Keratinocyte (primary cell): ENCODE results near the gene MYOZ3. TPM values are rescaled to one million over a fixed set of nuclear protein-coding genes. Genes with fewer than 3 reads are reported as not detected.

Experiments
- DNase-seq: peaks from one replicate; pipeline ENCODE4 v3.0.0-alpha.2; 2011; ENCODE audit warnings: low read depth, missing footprints, low spot score
- FAIRE-seq: peaks from 2 replicates; lab custom pipeline; 2011; peaks lifted over from hg19 to GRCh38; lab: Jason Lieb, UNC
- H2AFZ ChIP-seq: 2 replicates; pipeline ENCODE4 v1.6.0; 2012; ENCODE audit warnings: low read length, control low read depth, inconsistent platforms; ENCODE audit not compliant: control insufficient read depth
- H3K27ac ChIP-seq: 2 replicates; pipeline ENCODE4 v1.5.1; 2011; ENCODE audit warnings: low read length; ENCODE audit not compliant: control insufficient read depth, insufficient read depth
- H3K27me3 ChIP-seq: 3 replicates; pipeline ENCODE4 v1.6.0; 2011; ENCODE audit warnings: low read length; ENCODE audit not compliant: control insufficient read depth, insufficient read depth; ENCODE audit errors: extremely low read depth
- H3K36me3 ChIP-seq, 2 experiments: 2 replicates in 1 of 2; 3 replicates in 1 of 2; pipeline ENCODE4 v1.5.1; 2011; ENCODE audit warnings: low read length in 2 of 2, mild to moderate bottlenecking in 1 of 2; ENCODE audit not compliant: control insufficient read depth in 2 of 2, insufficient read depth in 2 of 2; ENCODE audit errors: extremely low read depth in 1 of 2
- H3K4me1 ChIP-seq: 3 replicates; pipeline ENCODE4 v1.5.1; 2011; ENCODE audit warnings: low read length; ENCODE audit not compliant: control insufficient read depth, insufficient read depth; ENCODE audit errors: extremely low read depth
- H3K4me2 ChIP-seq: 3 replicates; pipeline ENCODE4 v1.6.0; 2011; ENCODE audit warnings: low read depth, low read length; ENCODE audit not compliant: control insufficient read depth, insufficient read depth; ENCODE audit errors: extremely low read depth
- H3K4me3 ChIP-seq, 3 experiments: fragments of 200-600 bp in 1 of 3; sonication (generic) in 1 of 3; 2 replicates in 2 of 3; 3 replicates in 1 of 3; pipeline ENCODE4 v1.5.1; 2011 to 2016; ENCODE audit warnings: low read length in 3 of 3, mild to moderate bottlenecking in 3 of 3, control low read depth in 2 of 3, inconsistent platforms in 1 of 3, low read depth in 1 of 3, mixed read lengths in 1 of 3, mixed run types in 1 of 3, moderate library complexity in 1 of 3; ENCODE audit not compliant: control insufficient read depth in 2 of 3, insufficient read depth in 2 of 3; ENCODE audit errors: extremely low read depth in 1 of 3
- H3K79me2 ChIP-seq: 2 replicates; pipeline ENCODE4 v1.6.0; 2012; ENCODE audit warnings: low read length; ENCODE audit not compliant: control insufficient read depth, insufficient read depth
- H3K9ac ChIP-seq: 3 replicates; pipeline ENCODE4 v1.6.0; 2011; ENCODE audit warnings: low read length; ENCODE audit not compliant: control insufficient read depth, insufficient read depth; ENCODE audit errors: extremely low read depth
- H3K9me1 ChIP-seq: 3 replicates; pipeline ENCODE4 v1.6.0; 2011; ENCODE audit warnings: low read length; ENCODE audit not compliant: control insufficient read depth, insufficient read depth; ENCODE audit errors: extremely low read depth
- H3K9me3 ChIP-seq: 2 replicates; pipeline ENCODE4 v1.5.1; 2012; ENCODE audit warnings: low read depth, low read length; ENCODE audit not compliant: control insufficient read depth
- H4K20me1 ChIP-seq: 3 replicates; pipeline ENCODE4 v1.6.0; 2011; ENCODE audit warnings: low read length; ENCODE audit not compliant: control insufficient read depth, insufficient read depth; ENCODE audit errors: extremely low read depth
- EZH2 ChIP-seq: IDR thresholded peaks from one replicate; pipeline ENCODE4 v1.6.1; 2012; ENCODE audit warnings: inconsistent platforms, mild to moderate bottlenecking, low read length, moderate library complexity
- dilution Hi-C: fragments of 300-500 bp; cut with MboI; formaldehyde crosslinking; loops from one replicate; pipeline ENCODE4 v1.7.0; 2020; ENCODE audit warnings: low sequenced_read_pairs; ENCODE audit not compliant: extremely low pct_ligation_motif_present
- polyA plus RNA-seq, 5 experiments: library from polyadenylated mRNA; depleted of rRNA in 3 of 5; stranded (reverse) in 3 of 5; stranded (forward) in 1 of 5; unstranded in 1 of 5; fragments of >200 nt; gene quantifications; 1 replicate in 1 of 5; 2 replicates in 3 of 5; 3 replicates in 1 of 5; pipeline versions ENCODE4 v1.2.1 to v1.2.3, GENCODE V29; 2011 to 2012; ENCODE audit warnings: missing spikeins in 2 of 5, low read depth in 1 of 5, low replicate concordance in 1 of 5
- TF ChIP-seq, protein P1 (sequence below), 3 experiments: IDR thresholded peaks in 1 of 3; conservative IDR thresholded peaks in 1 of 3; optimal IDR thresholded peaks in 1 of 3; 2 replicates in 2 of 3; 3 replicates in 1 of 3; pipeline versions ENCODE3 to v1.5.1; 2011; ENCODE audit warnings: low read length in 3 of 3, mild to moderate bottlenecking in 3 of 3, moderate library complexity in 2 of 3, control low read depth in 1 of 3, inconsistent platforms in 1 of 3; ENCODE audit not compliant: insufficient read depth in 2 of 3; ENCODE audit errors: extremely low read depth in 1 of 3

MYOZ3 gene
- polyA plus RNA-seq, 1 donor (not counting 4 experiments of a cell fraction or from before 2014, with no cell fraction given), result 0.03 TPM

DNA sequence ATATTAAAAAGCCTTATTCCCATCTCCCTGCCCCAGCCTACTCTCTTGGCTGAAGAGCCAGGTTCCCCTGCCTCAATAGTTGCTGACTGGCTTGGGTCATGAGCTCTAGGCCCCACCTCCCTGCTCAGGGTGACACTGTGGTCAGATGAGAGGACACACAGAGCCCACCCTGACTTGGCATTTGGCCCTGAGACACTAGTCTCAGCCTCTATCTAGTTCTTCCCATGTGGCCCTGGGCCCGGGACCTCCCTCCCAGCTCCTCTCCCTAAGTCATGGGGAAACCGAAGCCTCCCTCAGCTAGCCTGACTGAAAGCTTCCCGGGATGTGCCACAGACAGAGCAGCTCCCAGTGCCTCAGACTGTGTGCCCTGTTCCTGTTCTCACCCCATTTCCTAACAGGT lies 5.8 kb upstream of the MYOZ3 start:
- no peak overlapping the region for H3K27ac ChIP-seq
- TF ChIP-seq EZH2, result no peak
- TF ChIP-seq, protein P1, sequence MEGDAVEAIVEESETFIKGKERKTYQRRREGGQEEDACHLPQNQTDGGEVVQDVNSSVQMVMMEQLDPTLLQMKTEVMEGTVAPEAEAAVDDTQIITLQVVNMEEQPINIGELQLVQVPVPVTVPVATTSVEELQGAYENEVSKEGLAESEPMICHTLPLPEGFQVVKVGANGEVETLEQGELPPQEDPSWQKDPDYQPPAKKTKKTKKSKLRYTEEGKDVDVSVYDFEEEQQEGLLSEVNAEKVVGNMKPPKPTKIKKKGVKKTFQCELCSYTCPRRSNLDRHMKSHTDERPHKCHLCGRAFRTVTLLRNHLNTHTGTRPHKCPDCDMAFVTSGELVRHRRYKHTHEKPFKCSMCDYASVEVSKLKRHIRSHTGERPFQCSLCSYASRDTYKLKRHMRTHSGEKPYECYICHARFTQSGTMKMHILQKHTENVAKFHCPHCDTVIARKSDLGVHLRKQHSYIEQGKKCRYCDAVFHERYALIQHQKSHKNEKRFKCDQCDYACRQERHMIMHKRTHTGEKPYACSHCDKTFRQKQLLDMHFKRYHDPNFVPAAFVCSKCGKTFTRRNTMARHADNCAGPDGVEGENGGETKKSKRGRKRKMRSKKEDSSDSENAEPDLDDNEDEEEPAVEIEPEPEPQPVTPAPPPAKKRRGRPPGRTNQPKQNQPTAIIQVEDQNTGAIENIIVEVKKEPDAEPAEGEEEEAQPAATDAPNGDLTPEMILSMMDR (optimal IDR thresholded peaks at IDR 0.05 in 1 of 3, IDR thresholded peaks at IDR 0.05 in 1 of 3, conservative IDR thresholded peaks at IDR 0.05 in 1 of 3; ENCODE audit: extremely low read depth in 1 of 3, insufficient read depth in 2 of 3, low read length in 3 of 3), result no peak

DNA sequence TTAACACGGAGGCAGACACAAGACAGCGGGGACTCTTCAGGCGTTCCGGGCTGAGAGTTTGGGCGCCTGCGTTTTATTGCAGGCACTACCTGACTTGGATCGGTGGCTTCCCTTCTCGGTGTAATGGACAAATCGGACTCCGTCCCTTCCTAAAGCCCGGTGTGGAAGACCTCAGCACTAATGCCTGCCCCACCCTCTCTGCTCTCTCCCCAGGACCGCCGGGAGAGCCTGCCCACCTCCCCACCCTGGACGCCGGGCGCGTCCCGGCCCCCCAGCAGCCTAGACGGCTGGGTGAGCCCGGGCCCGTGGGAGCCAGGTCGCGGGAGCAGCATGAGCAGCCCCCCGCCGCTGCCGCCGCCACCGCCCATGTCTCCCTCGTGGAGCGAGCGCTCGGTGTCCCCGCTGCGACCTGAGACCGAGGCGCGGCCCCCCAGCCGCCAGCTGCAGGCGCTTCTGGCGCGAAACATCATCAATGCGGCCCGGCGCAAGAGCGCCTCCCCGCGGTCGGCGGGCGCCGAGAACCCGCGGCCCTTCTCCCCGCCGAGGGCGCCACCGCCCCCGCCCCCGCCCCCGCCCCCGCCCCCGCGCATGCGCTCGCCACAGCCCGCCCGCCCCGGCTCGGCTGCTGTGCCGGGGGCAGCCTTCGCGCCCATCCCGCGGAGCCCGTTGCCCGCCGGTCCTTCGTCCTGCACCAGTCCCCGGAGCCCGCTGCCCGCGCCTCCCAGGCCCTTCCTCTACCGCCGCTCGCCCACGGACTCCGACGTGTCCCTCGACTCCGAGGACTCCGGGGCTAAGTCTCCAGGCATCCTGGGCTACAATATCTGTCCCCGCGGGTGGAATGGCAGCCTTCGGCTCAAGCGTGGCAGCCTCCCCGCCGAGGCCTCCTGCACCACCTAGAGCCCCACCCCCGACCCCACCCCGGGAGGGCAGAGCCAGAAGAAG lies 4.6 kb upstream of the MYOZ3 start:
- Histone ChIP-seq H3K4me3 (peak overlapping the region; percentile 39 to 62 (median 58)), H4K20me1 (no peaks in the 10 kb centered on the region), H3K79me2 (no peaks in the 10 kb centered on the region), H3K9ac (peak overlapping the region; percentile 57), H3K27ac (no peak overlapping the region), H3K27me3 (no peaks in the 10 kb centered on the region), H3K4me2 (peak overlapping the region; percentile 76), H3K4me1 (no peaks in the 10 kb centered on the region), H3K9me3 (no peaks in the 10 kb centered on the region), H2AFZ (peak overlapping the region; percentile 77), H3K9me1 (no peaks in the 10 kb centered on the region), H3K36me3 (no peaks in the 10 kb centered on the region)
- no peak for FAIRE-seq
- dilution Hi-C loops, result no loop called here
- DNase-seq, result no peak
- TF ChIP-seq, protein P1 (optimal IDR thresholded peaks at IDR 0.05 in 1 of 3, IDR thresholded peaks at IDR 0.05 in 1 of 3, conservative IDR thresholded peaks at IDR 0.05 in 1 of 3; ENCODE audit: extremely low read depth in 1 of 3, insufficient read depth in 2 of 3, low read length in 3 of 3), result peak in 2 of 3 experiments; percentile 71 to 76
- TF ChIP-seq EZH2, result no peak

More for the DNA sequence above, 5.8 kb upstream of the MYOZ3 start:
- Histone ChIP-seq H4K20me1 (no peaks in the 10 kb centered on the region), H3K9ac (no peak overlapping the region), H2AFZ (no peak overlapping the region), H3K79me2 (no peaks in the 10 kb centered on the region), H3K27me3 (no peaks in the 10 kb centered on the region), H3K4me2 (no peak overlapping the region), H3K9me1 (no peaks in the 10 kb centered on the region), H3K4me1 (no peaks in the 10 kb centered on the region), H3K9me3 (no peaks in the 10 kb centered on the region), H3K36me3 (peaks cover 0 to 4% of the 10 kb centered on the region in 2 experiments), H3K4me3 (no peak overlapping the region)
- dilution Hi-C loops, result no loop called here
- DNase-seq (no peak), FAIRE-seq (no peak)
